Activated naive CD4-positive, alpha-beta T cell treated with anti-CD3 and anti-CD28 coated beads, Interleukin-2, amount 50 U/mL, for 72 hours (primary cell): ENCODE measurements around the gene UBN2. TPM values are rescaled to one million over a fixed set of nuclear protein-coding genes. Genes with fewer than 3 reads are reported as not detected.
"Not testable (repeated sequence)": the region's sequence is repeated elsewhere in the genome, so short reads cannot be mapped to it uniquely, and the experiment has no call there.

Experiments used
- ATAC-seq, 2 donors: fragments of 150-1000 bp; cut with Tn5 transposase; 2 replicates each; pipeline ENCODE4 v1.10.0; 2021; ENCODE audit warnings: mild to moderate bottlenecking in 2 of 2, moderate library complexity in 2 of 2
- DNase-seq, 2 donors: peaks; one replicate each; pipeline ENCODE4 v3.0.0; 2021 to 2022; ENCODE audit warnings: low spot score in 2 of 2
- H3K27ac Mint-ChIP-seq, 2 donors: one replicate each; pipeline ENCODE4 v1.8.0; 2022; ENCODE audit warnings: mild to moderate bottlenecking in 2 of 2, mixed read lengths in 2 of 2
- H3K36me3 Mint-ChIP-seq, 2 donors: one replicate each; pipeline ENCODE4 v1.8.0; 2022; ENCODE audit warnings: mixed read lengths in 2 of 2
- H3K9me3 Mint-ChIP-seq, 2 donors: one replicate each; pipeline ENCODE4 v1.8.0; 2022; ENCODE audit warnings: mixed read lengths in 2 of 2
- total RNA-seq, 2 donors: library from RNA; stranded (reverse); gene quantifications; one replicate each; pipeline ENCODE4 v1.2.3, GENCODE V29; 2022

The UBN2 gene
- total RNA-seq = 10 to 100 TPM; 11.6 to 14.3 TPM

DNA sequence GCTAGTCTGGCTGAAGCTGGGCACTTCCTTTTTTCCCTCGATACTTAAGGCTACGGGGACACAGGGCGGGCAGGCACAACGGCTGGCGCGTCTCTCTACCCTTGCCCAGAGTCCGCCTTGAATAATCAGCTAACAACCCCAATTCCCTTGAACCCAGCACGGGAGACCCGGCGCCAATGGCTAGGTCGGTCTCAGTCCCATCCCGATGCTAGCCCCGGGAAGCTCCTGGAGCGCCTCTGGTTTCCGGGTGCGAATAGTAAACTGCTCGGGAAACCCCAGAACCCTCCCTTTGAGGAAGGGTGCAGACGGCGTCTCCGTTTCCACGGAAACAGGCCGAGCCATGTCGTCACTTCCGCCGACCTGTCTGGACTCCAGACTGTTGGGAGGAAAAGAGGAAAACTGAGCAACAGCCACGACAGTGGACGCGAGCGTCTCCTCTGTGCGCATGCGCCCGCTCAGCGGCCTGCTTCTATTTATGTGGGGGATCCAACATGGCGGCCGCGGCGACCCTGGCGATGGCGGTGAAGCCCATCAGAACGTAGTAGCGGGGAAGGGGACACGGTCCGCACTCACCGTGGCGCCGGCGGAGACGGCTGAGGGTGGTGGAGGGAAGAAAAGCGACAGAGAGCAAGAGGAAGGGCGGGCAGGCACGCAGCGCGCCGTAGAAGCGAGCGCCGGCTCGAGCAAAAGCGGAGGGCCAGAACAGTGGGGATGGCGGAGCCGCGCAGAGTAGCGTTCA, at the start of gene UBN2:
Gene UBN2 (plus strand): TSS at position 464 of the 739 bp plus-strand sequence. CDS start 248 bp downstream, at position 712.
- Mint-ChIP-seq H3K9me3 (no peaks in the 10 kb centered on the region), H3K36me3 (peaks cover 7 to 12% of the 10 kb centered on the region in 2 donors), H3K27ac (peak within 1 kb of the TSS; percentile 88 to 99)
- DNase-seq = peak; percentile 91 to 95
- ATAC-seq = peak; percentile 96 to 98

DNA sequence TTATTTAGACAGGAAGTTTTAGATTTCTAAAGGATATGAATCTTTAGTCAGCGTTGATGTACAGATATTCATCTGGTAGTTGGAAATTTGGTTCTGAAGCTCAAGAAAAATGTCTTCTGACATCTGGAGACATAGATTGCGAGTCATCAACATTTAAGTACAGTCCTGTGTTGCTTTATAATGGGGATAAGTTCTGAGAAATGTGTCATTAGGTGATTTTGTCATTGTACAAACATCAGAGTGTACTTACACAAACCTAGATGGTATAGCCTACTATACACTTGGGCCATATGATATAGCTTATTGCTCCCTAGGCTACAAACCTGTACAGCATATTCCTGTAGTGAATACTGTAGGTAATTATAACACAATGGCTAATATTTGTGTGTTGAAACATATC, 49.6 kb upstream of the UBN2 start:
- H3K36me3 Mint-ChIP-seq = peaks cover 0 to 8% of the 10 kb centered on the region in 2 donors
- ATAC-seq (no peak), DNase-seq (no peak)
- no peaks in the 10 kb centered on the region for H3K9me3 Mint-ChIP-seq
- no peak overlapping the region for H3K27ac Mint-ChIP-seq

- no peak for ATAC-seq
- Mint-ChIP-seq H3K9me3 (no peaks in the 10 kb centered on the region), H3K27ac (peak overlapping the region in 1 of 2 donors; percentile 11)
Observed at GRCh38 chr7:139182363-139182762, 48.7 kb upstream of the UBN2 start.

GRCh38 chr7:139183251-139183650, 47.8 kb upstream of the UBN2 start:
- H3K9me3 Mint-ChIP-seq = no peaks in the 10 kb centered on the region
- DNase-seq (no peak), ATAC-seq (no peak)
- peaks cover 0 to 8% of the 10 kb centered on the region in 2 donors for H3K36me3 Mint-ChIP-seq
- no peak overlapping the region for H3K27ac Mint-ChIP-seq

More at GRCh38 chr7:139182363-139182762, 48.7 kb upstream of the UBN2 start:
- H3K36me3 Mint-ChIP-seq = peaks cover 0 to 8% of the 10 kb centered on the region in 2 donors
- no peak for DNase-seq

DNA sequence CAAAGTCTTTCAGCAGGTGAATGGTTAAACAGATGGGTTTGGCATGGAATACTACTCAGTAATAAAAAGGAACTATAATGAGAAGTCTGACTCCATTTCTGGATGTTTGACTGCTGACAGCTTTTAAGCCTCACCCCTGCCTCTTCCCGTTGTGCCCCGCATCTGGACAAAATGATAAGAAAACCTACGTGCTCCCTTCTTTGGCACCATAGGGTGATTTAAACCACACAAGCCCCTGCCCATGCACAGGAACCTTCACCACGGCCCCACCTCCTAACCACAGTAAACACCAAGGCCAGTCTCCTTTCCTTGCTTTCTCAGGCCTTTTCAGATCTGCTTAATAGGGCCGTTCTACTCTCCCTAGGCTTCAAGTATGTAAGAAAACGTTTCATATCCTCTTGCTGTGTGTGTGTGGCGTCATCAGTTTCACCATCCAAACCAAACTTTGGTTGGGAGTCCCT, 47.1 kb upstream of the UBN2 start:
- ATAC-seq (no peak), DNase-seq (no peak)

DNA sequence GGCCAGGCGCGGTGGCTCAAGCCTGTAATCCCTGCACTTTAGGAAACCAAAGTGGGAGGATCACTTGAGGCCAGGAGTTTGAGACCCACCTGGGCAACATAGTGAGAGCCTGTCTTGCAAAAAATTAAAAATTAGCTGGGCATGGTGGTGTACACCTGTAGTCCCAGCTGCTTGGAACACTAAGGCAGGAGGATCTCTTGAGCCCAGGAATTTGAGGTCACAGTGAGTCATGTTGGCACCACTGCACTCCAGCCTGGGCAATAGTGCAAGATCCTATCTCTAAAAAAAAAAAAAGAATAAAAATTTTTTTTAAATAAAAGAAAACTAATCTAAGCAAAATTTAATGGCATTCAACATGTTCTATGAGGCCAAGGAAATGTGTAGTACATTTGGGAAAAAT, 44.9 kb upstream of the UBN2 start:
- no peak overlapping the region for H3K27ac Mint-ChIP-seq

More for the DNA sequence above, 47.1 kb upstream of the UBN2 start:
- Mint-ChIP-seq H3K36me3 (peaks cover 0 to 8% of the 10 kb centered on the region in 2 donors), H3K27ac (no peak overlapping the region), H3K9me3 (no peaks in the 10 kb centered on the region)

GRCh38 chr7:139189357-139189756, 41.7 kb upstream of the UBN2 start:
- no peaks in the 10 kb centered on the region for H3K9me3 Mint-ChIP-seq
- DNase-seq = no peak
- H3K27ac Mint-ChIP-seq = no peak overlapping the region
- H3K36me3 Mint-ChIP-seq = no peaks in the 10 kb centered on the region
- no peak for ATAC-seq

More for the DNA sequence above, 44.9 kb upstream of the UBN2 start:
- no peak for DNase-seq
- ATAC-seq = no peak
- H3K36me3 Mint-ChIP-seq = peaks cover 0 to 8% of the 10 kb centered on the region in 2 donors
- no peaks in the 10 kb centered on the region for H3K9me3 Mint-ChIP-seq

- H3K9me3 Mint-ChIP-seq = no peaks in the 10 kb centered on the region
- no peaks in the 10 kb centered on the region for H3K36me3 Mint-ChIP-seq
- DNase-seq = no peak
- no peak overlapping the region for H3K27ac Mint-ChIP-seq
- no peak for ATAC-seq
Observed at GRCh38 chr7:139192014-139192706, 38.9 kb upstream of the UBN2 start.

DNA sequence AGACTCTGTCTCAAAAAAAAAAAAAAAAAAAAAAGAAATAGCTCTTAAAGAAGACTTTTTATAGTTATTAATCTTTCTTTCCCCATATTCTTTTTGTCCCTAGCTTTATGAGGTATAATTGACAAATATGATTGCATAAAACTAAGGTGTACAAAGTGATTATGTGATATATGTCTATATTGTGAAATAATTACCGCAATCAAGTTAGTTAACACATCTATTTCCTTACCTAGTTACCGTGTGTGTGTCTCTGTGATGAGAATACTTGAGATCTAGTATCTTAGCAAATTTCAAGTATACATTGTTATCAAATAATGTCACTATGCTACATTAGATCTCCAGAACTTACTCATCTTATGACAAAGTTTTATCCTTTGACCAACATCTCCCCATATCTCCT, 30.7 kb upstream of the UBN2 start:
- H3K36me3 Mint-ChIP-seq = peaks cover 3 to 4% of the 10 kb centered on the region in 2 donors
- no peak for DNase-seq
- ATAC-seq = no peak
- peaks cover 2 to 3% of the 10 kb centered on the region in 2 donors for H3K9me3 Mint-ChIP-seq
- H3K27ac Mint-ChIP-seq = no peak overlapping the region

DNA sequence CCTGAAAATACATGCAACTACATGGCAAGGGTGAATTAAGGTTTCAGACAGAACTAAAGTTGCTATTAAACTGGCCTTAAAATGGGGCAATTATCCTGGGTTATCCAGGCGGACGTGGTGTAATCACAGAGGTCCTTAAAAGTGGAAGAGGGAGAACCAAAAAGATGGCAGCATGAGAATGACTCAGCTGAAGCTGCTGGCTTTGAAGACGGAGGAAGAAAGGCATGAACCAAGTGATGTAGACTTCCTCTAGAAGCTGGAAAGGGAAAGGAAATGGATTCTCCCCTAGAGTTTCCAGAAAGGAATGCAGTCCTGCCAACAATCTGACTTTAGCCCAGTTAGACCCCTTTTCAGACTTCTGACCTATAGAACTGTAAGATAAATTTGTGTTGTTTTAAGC, 27.0 kb upstream of the UBN2 start:
- no peak overlapping the region for H3K27ac Mint-ChIP-seq
- H3K36me3 Mint-ChIP-seq = peaks cover 18% of the 10 kb centered on the region in 2 donors
- H3K9me3 Mint-ChIP-seq = peaks cover 17 to 26% of the 10 kb centered on the region in 2 donors
- ATAC-seq = no peak
- no peak for DNase-seq

GRCh38 chr7:139205843-139206242, 25.2 kb upstream of the UBN2 start:
- peaks cover 18 to 26% of the 10 kb centered on the region in 2 donors for H3K36me3 Mint-ChIP-seq
- no peak overlapping the region for H3K27ac Mint-ChIP-seq
- peaks cover 24 to 37% of the 10 kb centered on the region in 2 donors for H3K9me3 Mint-ChIP-seq
- ATAC-seq (no peak), DNase-seq (no peak)

GRCh38 chr7:139212133-139212532, 18.9 kb upstream of the UBN2 start:
- peaks cover 8 to 21% of the 10 kb centered on the region in 2 donors for H3K9me3 Mint-ChIP-seq
- H3K27ac Mint-ChIP-seq = no peak overlapping the region
- no peak for ATAC-seq
- peaks cover 2 to 9% of the 10 kb centered on the region in 2 donors for H3K36me3 Mint-ChIP-seq
- DNase-seq = no peak

- H3K36me3 Mint-ChIP-seq, H3K27ac Mint-ChIP-seq, ATAC-seq, DNase-seq: not testable (repeated sequence)
- peaks cover 8 to 12% of the 10 kb centered on the region in 2 donors for H3K9me3 Mint-ChIP-seq
Observed at GRCh38 chr7:139213489-139213888, 17.5 kb upstream of the UBN2 start.

- Mint-ChIP-seq H3K9me3 (no peaks in the 10 kb centered on the region), H3K27ac (no peak overlapping the region), H3K36me3 (no peaks in the 10 kb centered on the region)
- DNase-seq (no peak), ATAC-seq (no peak)
Observed at GRCh38 chr7:139218173-139218572, 12.9 kb upstream of the UBN2 start.

DNA sequence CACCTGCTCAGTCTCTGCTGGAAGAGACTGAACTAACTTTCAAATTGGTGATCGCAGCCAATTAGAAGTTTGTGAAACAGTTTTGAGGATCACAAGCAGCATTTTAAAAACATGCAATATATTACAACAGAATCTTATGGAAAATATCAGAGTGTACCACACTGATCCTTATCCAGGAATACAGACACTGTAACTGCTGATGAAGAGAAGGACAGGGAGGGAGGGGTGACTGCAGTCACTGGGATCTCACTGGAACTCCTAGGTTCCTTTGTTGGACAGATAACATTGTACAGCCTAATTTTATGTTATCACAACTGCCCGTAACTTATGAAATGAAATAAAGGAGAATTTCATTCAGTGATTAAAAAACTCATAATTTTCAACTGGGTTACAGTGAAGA, 6.8 kb upstream of the UBN2 start:
- no peak for ATAC-seq
- Mint-ChIP-seq H3K36me3 (no peaks in the 10 kb centered on the region), H3K9me3 (no peaks in the 10 kb centered on the region), H3K27ac (no peak overlapping the region)
- no peak for DNase-seq

DNA sequence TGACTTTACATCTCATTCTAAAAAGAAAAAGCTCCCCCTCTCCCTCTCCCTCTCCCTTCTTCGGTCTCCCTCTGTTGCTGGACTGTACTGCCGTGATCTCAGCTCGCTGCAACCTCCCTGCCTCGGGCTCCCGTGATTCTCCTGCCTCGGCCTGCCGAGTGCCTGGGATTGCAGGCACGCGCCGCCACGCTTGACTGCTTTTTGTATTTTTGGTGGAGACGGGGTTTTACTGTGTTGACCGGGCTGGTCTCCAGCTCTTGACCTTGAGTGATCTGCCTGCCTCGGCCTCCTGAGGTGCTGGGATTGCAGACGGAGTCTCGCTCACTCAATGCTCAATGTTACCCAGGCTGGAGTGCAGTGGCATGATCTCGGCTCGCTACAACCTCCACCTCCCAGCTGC, 6.2 kb upstream of the UBN2 start:
- H3K27ac Mint-ChIP-seq, ATAC-seq: not testable (repeated sequence)

More for the DNA sequence above, 6.2 kb upstream of the UBN2 start:
- not testable (repeated sequence) for H3K36me3 Mint-ChIP-seq, H3K9me3 Mint-ChIP-seq, DNase-seq
